PC-3 (cell line): Measurements from ENCODE around the gene TKTL2. TPM values are rescaled to one million over a fixed set of nuclear protein-coding genes. Genes with fewer than 3 reads are reported as not detected.

ENCODE experiments used
- ATAC-seq: fragments of 200-7000 bp; cut with Tn5 transposase; 2 replicates; pipeline ENCODE4 v1.9.1; 2020; ENCODE audit warnings: mild to moderate bottlenecking, moderate library complexity
- BruUV-seq: library from RNA; stranded (reverse); fragments of 400-500 nt; replicated peaks from 2 replicates; lab custom pipeline; 2021; lab: Mats Ljungman, UMichigan
- CTCF ChIA-PET: fragments of 300-600 bp; sonication (Branson Sonifier 250); formaldehyde crosslinking; loops from one replicate; lab custom pipeline; 2022; ENCODE audit warnings: antibody characterized with exemption; lab: Charles Lee
- POLR2A ChIA-PET: fragments of 300-600 bp; sonication (Branson Sonifier 250); formaldehyde crosslinking; loops from one replicate; lab custom pipeline; 2022; ENCODE audit warnings: antibody characterized with exemption; ENCODE audit not compliant: unreplicated experiment; lab: Charles Lee
- DNase-seq: peaks from one replicate; pipeline ENCODE4 v3.0.0-alpha.2; 2015
- H2AFZ ChIP-seq: fragments of 300-600 bp; sonication (generic); 2 replicates; pipeline ENCODE4 v1.6.0; 2016; ENCODE audit warnings: antibody characterized with exemption, low read length
- H3F3A ChIP-seq: fragments of 300-600 bp; sonication (generic); one replicate; pipeline ENCODE4 v1.6.0; 2017; ENCODE audit warnings: antibody characterized with exemption, low read length, control low read depth, mild to moderate bottlenecking; ENCODE audit not compliant: unreplicated experiment
- H3K27ac ChIP-seq: fragments of 300-600 bp; sonication (generic); 2 replicates; pipeline ENCODE4 v1.5.1; 2016; ENCODE audit warnings: mild to moderate bottlenecking, low read length
- H3K27me3 ChIP-seq: fragments of 300-600 bp; sonication (generic); 2 replicates; pipeline ENCODE4 v1.6.1; 2016; ENCODE audit warnings: low read length, mixed read lengths
- H3K36me3 ChIP-seq: fragments of 300-600 bp; sonication (generic); 2 replicates; pipeline ENCODE4 v1.6.1; 2016; ENCODE audit warnings: low read depth, mixed run types, low read length, mixed read lengths
- H3K4me1 ChIP-seq: fragments of 300-600 bp; sonication (generic); 2 replicates; pipeline ENCODE4 v1.5.1; 2016; ENCODE audit warnings: low read length; ENCODE audit not compliant: insufficient read depth
- H3K4me2 ChIP-seq: fragments of 300-600 bp; sonication (generic); 2 replicates; pipeline ENCODE4 v1.6.0; 2016; ENCODE audit warnings: low read length
- H3K4me3 ChIP-seq: fragments of 300-600 bp; sonication (generic); 2 replicates; pipeline ENCODE4 v1.5.1; 2016; ENCODE audit warnings: mild to moderate bottlenecking, low read length, mixed read lengths
- H3K79me2 ChIP-seq: fragments of 300-600 bp; sonication (generic); 2 replicates; pipeline ENCODE4 v1.6.1; 2017; ENCODE audit warnings: low read length, mixed read lengths
- H3K9ac ChIP-seq: fragments of 300-600 bp; sonication (generic); 2 replicates; pipeline ENCODE4 v1.6.0; 2016; ENCODE audit warnings: mild to moderate bottlenecking, low read length
- H3K9me2 ChIP-seq: fragments of 300-600 bp; sonication (generic); replicated peaks from 2 replicates; pipeline ENCODE4 v1.6.1; 2016; ENCODE audit warnings: mixed run types, low read length, mixed read lengths
- H3K9me3 ChIP-seq: fragments of 300-600 bp; sonication (generic); 2 replicates; pipeline ENCODE4 v1.6.1; 2016; ENCODE audit warnings: low read length, mixed read lengths
- H4K20me1 ChIP-seq: fragments of 300-600 bp; sonication (generic); 2 replicates; pipeline ENCODE4 v1.6.1; 2016; ENCODE audit warnings: low read length, mixed read lengths
- intact Hi-C: fragments of 100-400 bp; cut with micrococcal nuclease; formaldehyde crosslinking; loops from 2 replicates; pipeline ENCODE4 v1.9.0; 2023
- total RNA-seq: library from RNA; depleted of rRNA; stranded (reverse); fragments of >200 nt; gene quantifications from 2 replicates; pipeline ENCODE4 v1.2.3, GENCODE V29; 2014; rRNA removed
- TF ChIP-seq, protein P1 (sequence below): fragments of 300-600 bp; sonication (generic); conservative IDR thresholded peaks from 2 replicates; pipeline ENCODE4 v1.5.1; 2017; ENCODE audit warnings: antibody characterized with exemption, low read depth, mild to moderate bottlenecking, low read length

The TKTL2 gene
- total RNA-seq, 1 experiment from 2014 or later: not detected

DNA sequence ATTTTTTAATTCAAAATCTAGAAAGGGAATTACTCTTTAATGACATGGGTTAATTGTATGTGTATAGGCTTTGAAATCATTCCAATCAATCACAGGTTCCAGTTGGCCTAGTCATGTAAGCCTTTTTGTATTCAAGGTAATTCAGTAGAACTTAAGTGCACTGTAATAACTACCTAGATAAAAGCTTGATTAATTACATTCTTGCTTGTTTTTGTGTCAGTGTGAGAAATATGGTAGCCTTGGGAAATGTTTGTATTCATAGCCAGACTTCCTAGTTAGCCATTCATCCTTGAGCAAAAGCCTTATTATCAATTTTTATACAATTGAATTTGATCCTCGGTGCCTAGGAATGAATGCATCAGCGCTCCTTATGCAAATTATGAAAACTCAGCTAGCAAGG lies 33.5 kb downstream of the TKTL2 start:
- Histone ChIP-seq H3K27ac (no peak overlapping the region), H3F3A (no peaks in the 10 kb centered on the region)

More for the DNA sequence above, 33.5 kb downstream of the TKTL2 start:
- H3K4me2 ChIP-seq: no peak overlapping the region
- no peak overlapping the region for H3K4me3 ChIP-seq
- POLR2A ChIA-PET: interaction anchor here (1.1 kb wide), 1 partner anchor 9 kb away, joined by 8 read pairs; no protein-coding TSS in a partner anchor
- no peak overlapping the region for H3K9ac ChIP-seq
- H3K9me3 ChIP-seq: no peaks in the 10 kb centered on the region
- H3K9me2 ChIP-seq: no peaks in the 10 kb centered on the region
- H3K4me1 ChIP-seq: no peaks in the 10 kb centered on the region
- no peak overlapping the region for H2AFZ ChIP-seq
- no TSS peak for BruUV-seq
- H3K36me3 ChIP-seq: no peaks in the 10 kb centered on the region
- H3K27me3 ChIP-seq: no peaks in the 10 kb centered on the region
- no peak for ATAC-seq
- intact Hi-C loops: loop anchor here (5.0 kb wide), 1 partner anchor 108 kb away; the partner anchor contains the start of gene NPY1R
- no peak for DNase-seq
- H3K79me2 ChIP-seq: no peaks in the 10 kb centered on the region
- TF ChIP-seq, protein P1, sequence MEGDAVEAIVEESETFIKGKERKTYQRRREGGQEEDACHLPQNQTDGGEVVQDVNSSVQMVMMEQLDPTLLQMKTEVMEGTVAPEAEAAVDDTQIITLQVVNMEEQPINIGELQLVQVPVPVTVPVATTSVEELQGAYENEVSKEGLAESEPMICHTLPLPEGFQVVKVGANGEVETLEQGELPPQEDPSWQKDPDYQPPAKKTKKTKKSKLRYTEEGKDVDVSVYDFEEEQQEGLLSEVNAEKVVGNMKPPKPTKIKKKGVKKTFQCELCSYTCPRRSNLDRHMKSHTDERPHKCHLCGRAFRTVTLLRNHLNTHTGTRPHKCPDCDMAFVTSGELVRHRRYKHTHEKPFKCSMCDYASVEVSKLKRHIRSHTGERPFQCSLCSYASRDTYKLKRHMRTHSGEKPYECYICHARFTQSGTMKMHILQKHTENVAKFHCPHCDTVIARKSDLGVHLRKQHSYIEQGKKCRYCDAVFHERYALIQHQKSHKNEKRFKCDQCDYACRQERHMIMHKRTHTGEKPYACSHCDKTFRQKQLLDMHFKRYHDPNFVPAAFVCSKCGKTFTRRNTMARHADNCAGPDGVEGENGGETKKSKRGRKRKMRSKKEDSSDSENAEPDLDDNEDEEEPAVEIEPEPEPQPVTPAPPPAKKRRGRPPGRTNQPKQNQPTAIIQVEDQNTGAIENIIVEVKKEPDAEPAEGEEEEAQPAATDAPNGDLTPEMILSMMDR: no peak
- CTCF ChIA-PET: no interaction called here
- H4K20me1 ChIP-seq: no peaks in the 10 kb centered on the region

Other genes with a start within 250 kb of the TKTL2 start
- gene NPY1R, start 141.2 kb downstream of the TKTL2 start, total RNA-seq: 1.3 and 1.7 TPM in 2 replicates
- not detected in 2 replicates for gene NPY5R, start 129.9 kb downstream of the TKTL2 start, total RNA-seq
- gene TMA16, start 20.9 kb upstream of the TKTL2 start, total RNA-seq: 39.5 and 49.1 TPM in 2 replicates